Activated CD4-positive, alpha-beta T cell treated with anti-CD3 and anti-CD28 coated beads for 24 hours (primary cell): ENCODE results near the gene COL18A1.

Experiments used
- DNase-seq, 2 donors: peaks; one replicate each; pipeline ENCODE4 v3.0.0-alpha.2; 2020; ENCODE audit warnings: low read depth in 2 of 2

Gene COL18A1

GRCh38 chr21:45414396-45415187, 9.6 kb downstream of the COL18A1 start:
- DNase-seq = no peak

GRCh38 chr21:45415188-45415942, 10.4 kb downstream of the COL18A1 start:
- DNase-seq = no peak

- no peak for DNase-seq
Observed at GRCh38 chr21:45415943-45416611, 11.1 kb downstream of the COL18A1 start.

- DNase-seq = no peak
Observed at GRCh38 chr21:45416620-45417019, 11.7 kb downstream of the COL18A1 start.

GRCh38 chr21:45417256-45417950, 12.4 kb downstream of the COL18A1 start:
- DNase-seq = no peak

- no peak for DNase-seq
Observed at GRCh38 chr21:45417951-45418300, 13.0 kb downstream of the COL18A1 start.

GRCh38 chr21:45418301-45419071, 13.5 kb downstream of the COL18A1 start:
- no peak for DNase-seq

- DNase-seq = no peak
Observed at GRCh38 chr21:45419162-45419561, 14.2 kb downstream of the COL18A1 start.

GRCh38 chr21:45420061-45421041, 15.4 kb downstream of the COL18A1 start:
- DNase-seq = no peak

GRCh38 chr21:45421071-45421845, 16.3 kb downstream of the COL18A1 start:
- no peak for DNase-seq

- DNase-seq = no peak
Observed at GRCh38 chr21:45421846-45422775, 17.1 kb downstream of the COL18A1 start.

- no peak for DNase-seq
Observed at GRCh38 chr21:45423201-45423955, 18.4 kb downstream of the COL18A1 start.

GRCh38 chr21:45423968-45424853, 19.2 kb downstream of the COL18A1 start:
- DNase-seq = no peak

GRCh38 chr21:45424854-45425795, 20.2 kb downstream of the COL18A1 start:
- DNase-seq = no peak
